Glomerular endothelial cell (primary cell): ENCODE measurements around the gene BCL2. TPM values are rescaled to one million over a fixed set of nuclear protein-coding genes. Genes with fewer than 3 reads are reported as not detected.

Source experiments
- DNase-seq: peaks from one replicate; pipeline ENCODE4 v3.0.0-alpha.2; 2011; ENCODE audit warnings: low read depth, low spot score; ENCODE audit errors: extremely low read depth
- total RNA-seq: library from RNA; depleted of rRNA; stranded (reverse); fragments of >200 nt; gene quantifications from 2 replicates; pipeline ENCODE4 v1.2.3, GENCODE V29; 2015

Gene BCL2
- total RNA-seq, 1 donor from 2014 or later: 6.0 TPM

DNA sequence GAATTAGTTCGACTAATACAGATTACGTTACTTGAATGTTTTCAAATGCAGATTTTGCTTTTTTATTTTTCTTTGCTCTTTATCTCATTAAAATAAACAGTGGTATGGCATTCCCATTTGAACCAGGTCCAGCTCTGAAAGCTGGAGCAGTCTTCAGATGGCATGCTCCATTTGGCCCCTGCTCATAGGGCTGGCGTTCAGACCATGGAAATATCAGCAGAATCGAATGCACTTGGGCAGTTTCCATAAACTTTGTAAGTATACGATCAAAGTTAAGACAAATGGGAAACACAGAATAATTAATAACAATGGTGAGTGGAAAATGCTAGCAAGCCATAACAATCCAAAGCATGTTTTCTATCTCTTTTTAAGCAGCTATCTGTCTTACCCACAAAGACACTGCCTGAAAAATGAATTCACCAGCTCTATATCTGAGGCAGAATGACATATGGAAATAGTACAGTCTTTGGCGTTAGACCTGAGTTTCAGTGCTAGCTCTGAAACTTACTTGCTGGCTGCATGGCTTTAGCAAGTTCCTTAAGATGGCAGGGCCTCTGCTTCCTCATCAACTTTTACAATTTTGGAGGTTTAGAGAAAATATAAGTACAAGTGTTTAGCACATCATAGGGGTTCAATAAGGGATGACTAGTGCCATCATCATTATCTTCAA, 131.6 kb downstream of the BCL2 start:
- DNase-seq: no peak

DNA sequence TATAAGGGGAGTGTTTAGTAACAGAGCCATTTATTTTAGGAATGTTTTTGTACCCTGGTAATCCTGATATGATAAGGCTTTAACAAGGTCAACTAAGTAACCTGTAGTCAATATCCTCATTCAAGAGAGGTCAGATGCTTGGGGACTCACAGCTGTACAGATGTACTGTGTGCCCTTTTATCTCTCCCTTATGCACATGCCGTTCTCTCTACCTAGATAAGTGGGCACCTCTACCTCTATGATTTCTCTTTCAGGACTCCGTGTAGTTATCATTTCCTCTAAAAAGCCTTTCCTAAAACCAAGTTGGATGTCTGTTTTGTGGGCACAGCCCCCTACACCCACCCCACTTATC, 132.4 kb downstream of the BCL2 start:
- DNase-seq: no peak

DNA sequence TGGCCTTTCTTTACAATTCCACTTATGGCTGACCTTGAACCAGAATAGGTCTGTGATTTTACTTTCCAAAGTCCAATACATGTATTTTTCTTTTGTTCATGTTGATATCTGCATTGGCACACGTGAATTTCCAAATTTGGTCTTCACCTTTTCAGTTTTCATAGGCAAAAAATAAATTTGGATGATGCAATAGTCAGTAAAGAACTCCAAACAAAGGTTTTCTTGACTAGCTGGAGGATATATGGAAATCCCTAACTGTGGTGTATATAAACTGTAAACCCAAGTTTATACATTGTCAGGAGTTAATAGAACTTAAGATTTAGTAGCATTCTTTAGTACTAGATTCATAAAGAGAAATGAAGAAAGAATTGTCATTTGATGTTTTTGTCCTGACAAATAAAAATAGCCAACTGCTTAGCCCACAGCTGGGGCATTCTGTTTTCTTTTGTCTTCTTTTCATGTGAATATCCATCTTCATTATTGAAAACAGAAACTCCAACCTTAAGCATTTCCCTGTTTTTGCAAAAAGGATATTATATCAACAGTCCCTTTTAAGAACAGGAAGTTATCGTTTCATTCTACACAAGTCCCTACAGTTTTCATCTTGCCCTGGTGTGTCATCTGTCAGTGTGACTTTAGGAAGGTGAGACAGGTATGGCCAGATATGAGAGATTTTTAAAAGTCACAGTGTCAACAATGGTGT, 132.9 kb downstream of the BCL2 start:
- no peak for DNase-seq

DNA sequence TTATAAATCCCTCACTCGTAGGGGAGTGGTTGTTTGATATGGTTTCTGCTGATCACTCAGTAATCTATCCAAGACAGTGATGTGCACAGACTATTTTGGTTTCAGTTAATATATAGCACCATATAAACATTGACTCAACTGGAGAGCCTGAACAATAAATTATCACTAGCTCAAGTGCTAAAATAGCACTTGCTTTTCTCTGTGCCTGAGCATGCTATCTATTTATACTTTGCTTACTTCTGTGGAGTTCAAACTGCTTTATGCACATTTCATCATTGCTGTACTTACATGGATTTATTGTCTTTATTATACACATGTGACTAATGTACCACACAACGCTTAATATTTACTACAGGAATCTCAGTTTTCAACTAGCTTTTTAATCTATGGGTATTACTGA, 133.6 kb downstream of the BCL2 start:
- DNase-seq: no peak

DNA sequence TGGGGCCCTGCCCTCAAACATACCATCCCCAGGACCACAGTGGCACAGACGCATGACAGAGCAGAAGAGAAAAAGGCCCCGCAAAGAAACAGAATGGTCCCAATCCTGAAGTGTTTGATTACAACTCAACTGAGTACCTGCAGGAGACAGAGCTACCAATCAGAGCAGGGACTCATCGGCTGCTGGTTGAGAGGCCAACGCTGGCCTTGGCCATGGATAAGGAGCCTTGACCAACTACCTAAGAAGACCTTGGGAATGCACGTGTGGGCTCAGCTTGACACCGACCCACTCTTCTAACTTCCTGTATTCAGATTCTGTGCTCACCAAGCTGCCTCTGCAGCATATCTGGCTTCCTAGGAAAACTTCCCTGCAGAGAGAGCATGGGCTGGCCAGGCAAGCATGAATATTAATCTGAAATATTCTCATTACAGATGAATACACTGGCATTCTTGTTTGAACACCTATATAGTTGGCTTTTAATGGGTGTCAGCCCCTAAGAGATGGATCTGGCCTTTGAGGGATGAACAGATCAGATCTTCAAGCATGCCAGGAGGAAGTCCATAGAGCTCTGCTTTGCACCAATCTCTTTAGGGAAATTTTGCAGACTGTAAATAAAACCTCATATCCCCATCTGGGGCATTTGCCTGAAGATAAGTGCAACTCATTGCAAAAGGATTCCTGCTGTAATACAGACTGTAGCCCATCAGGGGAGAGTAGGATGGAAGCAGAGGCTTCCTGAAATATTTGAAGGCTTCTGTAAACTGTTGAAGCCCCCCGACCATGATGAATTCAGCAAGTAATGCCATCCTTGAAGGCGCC, 135.4 kb downstream of the BCL2 start:
- no peak for DNase-seq

DNA sequence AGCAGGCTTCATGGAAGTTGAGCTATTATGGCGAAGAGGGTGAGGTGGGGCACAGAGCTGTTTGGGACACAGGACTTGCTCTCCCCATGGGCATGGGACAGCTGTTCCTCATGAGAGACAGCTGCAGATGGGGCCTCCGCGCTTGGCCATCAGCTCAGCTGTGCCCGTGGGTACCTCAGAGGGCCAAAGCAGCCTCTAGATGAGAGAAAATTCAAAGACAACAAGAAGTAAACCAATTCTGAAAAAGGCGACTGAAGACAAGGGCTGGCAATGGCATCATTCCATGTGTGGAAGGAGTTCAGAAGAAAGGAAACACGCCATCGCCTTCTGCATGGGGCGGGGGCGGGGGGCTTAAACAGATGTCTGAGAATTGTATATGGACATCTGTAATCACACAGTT, 136.2 kb downstream of the BCL2 start:
- no peak for DNase-seq

DNA sequence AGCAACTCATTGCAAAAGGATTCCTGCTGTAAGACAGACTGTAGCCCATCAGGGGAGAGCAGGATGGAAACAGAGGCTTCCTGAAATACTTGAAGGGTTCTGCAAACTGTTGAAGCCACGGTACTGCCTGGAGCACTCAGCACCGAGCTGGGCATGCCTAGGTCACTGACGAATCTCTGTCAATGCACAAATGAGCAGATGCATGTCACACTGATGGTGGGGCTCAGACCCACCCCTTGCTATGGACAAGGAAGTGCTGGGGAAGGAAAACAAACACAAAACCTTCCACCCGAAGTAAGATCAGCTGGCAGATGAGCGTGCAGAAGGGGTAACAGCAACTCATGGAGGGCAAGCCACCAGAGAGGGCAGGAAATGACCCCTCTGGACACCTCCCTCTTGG, 136.7 kb downstream of the BCL2 start:
- no peak for DNase-seq

DNA sequence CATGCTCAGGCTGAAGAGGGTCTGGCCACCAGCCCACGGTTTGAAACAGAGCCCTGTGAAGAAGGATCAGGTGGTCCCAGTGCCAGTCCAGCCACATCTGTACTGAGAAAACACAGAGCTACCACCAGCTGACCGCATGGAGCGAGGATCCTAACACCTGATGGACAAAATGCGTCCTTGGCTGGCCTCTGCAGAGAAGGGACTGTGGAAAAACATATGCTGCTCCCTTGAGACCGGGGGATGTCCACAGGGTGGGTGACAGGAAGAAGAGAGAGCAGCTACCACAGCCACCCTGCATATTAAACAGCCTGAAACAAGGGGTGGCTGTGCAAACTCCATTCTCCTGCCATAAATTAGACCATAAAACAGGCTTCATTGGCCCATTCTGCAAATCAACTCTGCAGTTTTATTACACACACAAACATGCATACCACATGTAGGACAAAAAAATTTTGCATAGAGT, 137.2 kb downstream of the BCL2 start:
- no peak for DNase-seq

DNA sequence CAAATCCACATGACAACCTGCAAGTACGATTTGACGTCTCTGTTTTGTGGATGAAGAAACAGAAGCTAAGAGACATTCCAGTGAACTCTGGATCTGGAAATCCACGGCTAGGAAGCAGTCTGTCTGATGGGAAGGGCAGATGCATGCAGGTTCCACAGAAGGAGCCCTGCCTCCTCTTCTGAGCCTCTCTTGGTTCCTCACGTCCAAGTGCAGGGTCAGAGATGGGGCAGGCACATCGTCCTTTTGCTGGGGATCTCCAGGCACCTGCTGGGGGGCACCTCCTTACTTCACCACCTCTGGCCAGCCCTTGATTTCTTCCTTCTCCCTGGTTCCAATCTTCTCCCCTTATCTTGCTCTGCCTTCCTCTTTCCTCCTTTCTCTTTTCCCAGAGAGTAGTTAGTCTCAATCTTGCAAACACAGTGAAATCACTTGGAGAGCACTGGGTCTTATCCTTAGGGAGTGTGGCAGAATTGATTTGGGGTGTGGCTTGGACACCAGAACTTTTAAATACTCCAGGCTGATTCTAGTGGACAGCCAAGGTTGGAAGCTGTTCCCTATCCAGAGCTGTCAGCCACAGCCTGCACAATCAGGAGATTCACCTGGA, 137.8 kb downstream of the BCL2 start:
- no peak for DNase-seq

DNA sequence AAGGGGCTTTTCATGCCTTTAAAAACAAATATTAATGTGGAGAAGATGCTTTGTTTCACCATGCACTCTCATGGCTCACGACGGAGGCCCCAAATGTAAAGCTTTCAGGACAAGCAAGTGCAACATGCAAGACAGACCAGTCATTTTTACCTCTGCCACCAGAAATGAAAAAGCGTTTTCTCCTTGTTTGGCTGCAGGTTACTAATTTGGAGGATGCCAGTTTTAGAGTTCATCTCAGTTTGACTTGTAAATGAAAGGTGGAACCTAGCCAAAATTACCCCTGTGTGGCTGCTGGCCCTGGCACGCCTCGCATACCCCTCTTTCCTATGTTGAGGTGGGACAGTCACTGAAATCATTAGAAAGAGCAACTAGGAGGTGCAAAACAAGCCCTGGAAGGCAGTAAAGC, 138.6 kb downstream of the BCL2 start:
- no peak for DNase-seq

DNA sequence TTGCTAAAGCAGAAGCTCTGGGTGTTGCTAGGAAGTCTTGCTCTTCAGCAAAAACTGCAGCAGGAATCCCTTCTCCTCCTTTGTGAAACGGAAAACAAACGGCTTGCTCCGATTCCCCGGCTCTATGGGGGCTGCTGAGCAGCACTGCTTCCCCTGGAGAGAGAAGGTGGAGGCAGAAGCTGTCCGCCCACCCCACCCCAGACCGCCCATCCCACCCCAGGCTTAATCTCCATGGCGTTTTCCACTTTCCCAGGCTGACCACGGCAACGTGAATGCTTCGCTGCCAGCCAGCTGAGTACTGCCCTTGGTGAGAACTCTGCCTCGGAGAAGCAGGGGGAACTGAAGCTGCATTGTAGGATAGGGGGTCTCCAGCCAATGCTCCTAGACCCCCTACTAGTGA, 139.2 kb downstream of the BCL2 start:
- DNase-seq: no peak

DNA sequence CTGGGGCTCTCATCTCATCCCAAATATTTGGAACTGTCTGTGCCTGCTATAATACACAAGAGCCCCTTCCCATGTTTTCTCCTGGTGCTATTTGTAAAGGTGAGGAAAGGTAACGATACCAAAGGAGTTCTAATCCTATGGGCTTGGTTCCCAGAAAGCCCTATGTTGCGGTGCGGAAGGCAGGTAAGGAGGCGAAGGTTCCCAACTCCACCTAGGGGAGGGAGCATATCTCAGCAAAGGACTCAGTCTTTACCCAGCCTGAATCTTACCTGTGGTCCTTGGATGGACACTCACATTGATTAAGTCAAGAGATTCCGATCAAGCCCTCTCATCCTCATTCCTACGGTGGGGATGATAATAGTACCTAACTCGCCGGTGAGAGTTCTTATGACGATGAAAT, 140.1 kb downstream of the BCL2 start:
- no peak for DNase-seq

DNA sequence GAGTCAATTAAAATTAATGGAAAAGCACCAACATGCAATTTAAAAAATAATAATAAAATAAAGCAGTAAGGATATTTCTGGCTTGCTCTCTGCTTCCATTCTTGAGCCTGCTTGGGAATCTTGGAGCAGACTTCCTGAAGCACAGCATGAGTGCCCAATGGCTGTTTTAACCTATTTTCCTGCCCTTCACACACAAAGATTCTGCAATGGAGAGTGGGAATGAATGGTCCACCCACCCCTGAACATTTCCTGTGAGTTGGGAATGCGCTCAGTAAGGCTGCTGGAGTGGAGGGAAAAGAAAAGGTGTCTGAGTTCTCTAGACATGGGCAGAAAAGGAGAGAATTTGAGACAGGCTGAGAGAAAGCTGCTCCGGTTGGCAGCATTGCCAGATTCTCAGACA, 140.6 kb downstream of the BCL2 start:
- DNase-seq: no peak

DNA sequence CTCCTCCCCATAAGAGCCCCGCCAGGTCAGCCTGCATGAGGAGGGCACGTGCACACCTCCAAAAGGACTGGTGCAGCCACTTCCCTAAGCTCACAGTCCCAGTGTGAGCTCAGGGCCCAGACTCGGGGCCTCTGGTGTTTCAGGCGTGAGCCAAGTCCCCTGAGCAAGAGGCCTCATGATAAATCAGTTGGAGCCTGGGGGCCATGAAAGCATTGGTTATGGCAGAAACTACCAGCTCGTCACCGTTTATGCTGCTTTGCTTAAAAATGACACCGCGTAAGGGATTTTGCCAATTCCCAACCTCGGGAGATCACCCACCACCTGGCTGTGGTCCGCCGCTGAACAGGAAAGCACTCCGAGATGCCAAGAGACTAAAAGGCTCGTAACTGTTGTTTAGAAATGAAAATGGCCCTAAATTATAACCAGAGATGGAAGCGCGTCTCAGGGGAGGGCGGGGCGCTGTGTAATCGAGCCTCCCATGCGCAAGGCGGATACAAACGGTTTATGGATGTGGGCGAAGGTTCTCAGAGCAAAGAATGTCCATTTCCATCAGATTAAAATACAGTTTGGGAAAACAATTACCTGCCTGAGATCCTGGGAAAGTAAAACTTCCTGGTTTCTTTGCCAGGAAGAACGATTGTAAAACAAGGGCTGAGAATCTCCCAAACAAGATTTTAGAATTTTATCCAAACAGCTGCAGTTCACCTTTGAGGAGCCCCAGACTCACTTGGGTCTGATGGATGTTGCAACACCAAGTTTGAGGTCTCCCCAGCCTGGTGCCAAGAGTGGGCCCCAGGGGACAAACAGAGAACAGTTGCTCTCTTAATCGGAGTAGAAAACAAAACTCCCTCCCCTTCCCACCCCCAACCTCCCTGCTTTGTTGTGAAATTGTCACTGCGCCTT, 141.4 kb downstream of the BCL2 start:
- no peak for DNase-seq

DNA sequence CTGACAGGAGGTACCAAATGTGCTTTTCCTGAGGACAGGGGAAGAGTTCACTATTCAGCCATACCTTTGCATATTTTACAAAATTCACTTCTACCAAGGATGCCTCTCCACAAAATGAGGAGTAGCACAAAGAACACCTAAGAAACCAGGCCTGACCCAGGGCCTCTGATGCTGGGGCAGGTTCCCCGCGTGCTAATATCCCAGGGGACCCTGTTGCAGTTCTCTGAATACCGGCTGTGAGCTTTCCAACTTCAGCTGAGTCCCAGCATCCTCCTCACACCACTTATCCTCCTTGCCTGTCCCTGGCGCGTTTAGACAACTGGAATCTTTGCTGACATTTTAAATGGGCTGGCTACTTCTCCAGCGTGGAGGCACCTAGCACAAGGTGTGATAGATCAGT, 142.3 kb downstream of the BCL2 start:
- no peak for DNase-seq

DNA sequence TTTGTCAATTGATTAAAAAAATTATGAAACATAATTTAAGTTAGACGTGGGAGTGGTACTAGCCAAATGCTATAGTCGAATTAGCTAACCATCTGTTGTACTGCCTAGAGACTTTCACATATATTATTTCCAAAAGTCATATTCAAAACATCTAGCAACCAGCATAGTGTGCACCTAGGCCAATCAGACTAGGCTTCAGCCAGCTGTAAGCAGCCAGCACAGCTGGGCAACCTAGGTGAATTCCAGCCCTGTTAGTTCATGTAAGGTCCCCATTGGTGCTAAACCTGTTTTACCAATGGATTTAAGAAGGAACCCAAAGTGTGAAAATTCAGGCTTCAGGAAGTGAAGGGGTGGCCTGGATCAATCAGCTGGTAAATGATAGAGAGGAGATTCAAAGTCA, 144.3 kb downstream of the BCL2 start:
- DNase-seq: no peak

DNA sequence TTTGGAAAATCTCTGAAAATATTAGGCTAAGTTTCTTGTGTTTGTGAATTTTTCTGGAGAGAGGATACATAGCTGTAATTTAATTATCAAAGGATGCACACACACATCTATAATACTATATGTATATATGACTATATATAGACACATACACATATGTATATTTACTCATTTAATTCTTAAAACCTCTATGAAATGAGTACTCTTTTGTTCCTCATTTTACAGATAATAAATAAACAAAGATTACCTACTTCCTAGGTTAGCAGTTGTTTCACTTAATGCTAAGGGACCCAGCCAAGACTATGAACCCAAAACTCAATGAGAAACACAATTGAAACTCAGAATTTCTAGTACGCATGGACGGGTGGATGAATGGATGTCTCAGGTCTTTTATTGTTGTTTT, 145.6 kb downstream of the BCL2 start:
- DNase-seq: no peak

DNA sequence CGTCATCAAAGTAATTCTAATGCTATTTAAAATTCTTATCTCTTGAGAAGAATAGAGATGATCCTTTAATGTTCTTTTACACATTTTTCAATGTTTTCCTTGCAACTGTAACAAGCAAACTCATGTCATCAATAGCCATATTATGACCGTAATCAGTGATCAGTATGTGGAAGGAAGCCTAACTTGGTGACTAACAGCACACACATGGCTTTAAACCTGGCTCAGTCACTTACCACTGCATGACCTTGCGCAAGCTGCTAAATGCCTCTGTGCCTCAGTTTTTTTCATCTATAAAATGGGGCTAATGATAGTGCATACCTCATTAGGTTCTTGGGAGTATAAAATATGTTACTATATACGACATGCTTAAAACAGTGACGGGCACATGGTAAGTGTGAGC, 149.7 kb downstream of the BCL2 start:
- no peak for DNase-seq

DNA sequence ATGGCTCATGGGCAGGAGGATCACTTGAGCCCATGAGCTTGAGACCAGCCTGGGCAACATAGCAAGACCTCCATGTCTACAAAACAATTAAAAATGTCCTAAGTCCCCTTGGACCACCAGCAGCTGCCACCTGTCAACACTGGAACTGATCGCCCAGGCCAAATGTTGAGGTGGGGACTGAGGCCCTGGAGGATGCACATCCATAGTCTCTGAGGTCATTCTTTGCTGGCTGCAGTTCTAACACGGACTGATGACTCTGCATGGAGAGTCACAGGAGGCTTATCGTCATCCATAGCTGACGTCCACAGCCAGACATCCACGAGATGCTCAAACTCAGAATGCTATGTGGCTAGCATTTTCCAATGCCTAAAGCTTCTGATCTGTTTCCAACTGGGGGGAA, 151.3 kb downstream of the BCL2 start:
- DNase-seq: no peak

DNA sequence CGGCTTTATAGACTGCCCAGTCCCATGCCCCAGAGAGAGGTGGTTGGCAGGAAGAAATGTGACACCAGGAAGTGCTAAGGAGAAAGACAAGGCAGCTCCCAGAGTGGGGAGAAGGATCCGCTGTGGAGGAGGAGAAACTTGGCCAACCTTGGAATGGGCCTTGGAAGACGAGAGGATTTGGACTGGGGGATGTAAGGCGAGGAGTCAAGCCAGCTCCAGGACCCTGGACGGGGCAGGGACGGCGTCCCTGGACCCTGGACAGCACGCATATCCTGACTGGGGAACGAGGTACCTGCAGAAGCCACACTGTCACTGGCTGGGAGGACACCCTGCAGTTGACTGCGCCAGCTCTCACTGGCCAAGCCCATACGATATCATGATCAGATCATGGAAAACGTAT, 153.4 kb downstream of the BCL2 start:
- no peak for DNase-seq
